NCI-H510A treated with DMSO at 0.1 percent for 48 hours (cell line): Measurements from ENCODE around the gene EPHB2.
A peak's percentile ranks its signal among the peaks of the same experiment; 100 is the strongest.

Experiments
- DNase-seq: peaks from one replicate; lab custom pipeline; 2025; lab: John Stamatoyannopoulos, UW

The EPHB2 gene

GRCh38 chr1:22952694-22953056 is 242.0 kb downstream of the EPHB2 start:
- DNase-seq: no peak

GRCh38 chr1:22953057-22953739 is 242.6 kb downstream of the EPHB2 start:
- no peak for DNase-seq

- DNase-seq: no peak
Measured at GRCh38 chr1:22953740-22954141, 243.1 kb downstream of the EPHB2 start.

GRCh38 chr1:22955146-22955545 is 244.5 kb downstream of the EPHB2 start:
- DNase-seq: no peak

- no peak for DNase-seq
Measured at GRCh38 chr1:22957066-22957465, 246.4 kb downstream of the EPHB2 start.

GRCh38 chr1:22958556-22958955 is 247.9 kb downstream of the EPHB2 start:
- DNase-seq: no peak

GRCh38 chr1:22959545-22960360 is 249.1 kb downstream of the EPHB2 start:
- no peak for DNase-seq

- DNase-seq: no peak
Measured at GRCh38 chr1:22962558-22962957, 251.9 kb downstream of the EPHB2 start.

GRCh38 chr1:22963044-22963677 is 252.5 kb downstream of the EPHB2 start:
- no peak for DNase-seq

- DNase-seq: no peak
Measured at GRCh38 chr1:22966309-22966708, 255.7 kb downstream of the EPHB2 start.

- no peak for DNase-seq
Measured at GRCh38 chr1:22967833-22968232, 257.2 kb downstream of the EPHB2 start.

- peak; percentile 82 for DNase-seq
Measured at GRCh38 chr1:22969304-22969709, 258.7 kb downstream of the EPHB2 start.

- DNase-seq: no peak
Measured at GRCh38 chr1:22970096-22970495, 259.5 kb downstream of the EPHB2 start.
